Measurements from ENCODE around the gene FAM186B.

GRCh38 chr12:49548481-49548821 lies 57.0 kb downstream of the FAM186B start:
- TF ChIP-seq CTCF (IDR thresholded peaks at IDR 0.05 in 4 of 5, conservative IDR thresholded peaks at IDR 0.05 in 1 of 5) = no peak
- TF ChIP-seq POLR2A (IDR thresholded peaks at IDR 0.05) = no peak

Measured in gastrocnemius medialis (tissue), 4 donors.